HepG2 (cell line): Measurements from ENCODE around the gene PROS1. TPM values are rescaled to one million over a fixed set of nuclear protein-coding genes. Genes with fewer than 3 reads are reported as not detected.
A peak's percentile ranks its signal among the peaks of the same experiment; 100 is the strongest.

Experiments
- ATF7-NPFF ChIP-seq: sonication (generic); formaldehyde crosslinking; IDR thresholded peaks from 2 replicates; pipeline ENCODE4 v1.8.1; 2023; ENCODE audit warnings: mild to moderate bottlenecking, low read depth, missing genetic modification reagents, moderate library complexity
- CCDC6 ChIP-seq: sonication (generic); formaldehyde crosslinking; IDR thresholded peaks from 2 replicates; pipeline ENCODE4 v1.8.1; 2022; ENCODE audit warnings: mild to moderate bottlenecking, missing genetic modification reagents, moderate library complexity
- EED ChIP-seq: sonication (generic); formaldehyde crosslinking; IDR thresholded peaks from 2 replicates; pipeline ENCODE4 v1.5.0; 2020; ENCODE audit warnings: mild to moderate bottlenecking, missing genetic modification reagents
- EP300 ChIP-seq, 3 experiments: sonication (generic) in 1 of 3; formaldehyde crosslinking in 1 of 3; IDR thresholded peaks; 2 replicates each; pipeline versions ENCODE4 v1.5.1 to v1.6.1; 2011 to 2020; ENCODE audit warnings: low read depth in 2 of 3, low read length in 2 of 3, borderline replicate concordance in 1 of 3, improper control_type of control experiment in 1 of 3, mild to moderate bottlenecking in 1 of 3, missing genetic modification reagents in 1 of 3, moderate library complexity in 1 of 3
- FOSL1 ChIP-seq: sonication (generic); formaldehyde crosslinking; IDR thresholded peaks from 2 replicates; pipeline ENCODE4 v1.9.0; 2021; ENCODE audit warnings: missing genetic modification reagents, borderline replicate concordance
- GPBP1L1 ChIP-seq: sonication (generic); formaldehyde crosslinking; IDR thresholded peaks from 2 replicates; pipeline ENCODE4 v1.5.0; 2020; ENCODE audit warnings: mild to moderate bottlenecking, missing genetic modification reagents
- HNF4A ChIP-seq: sonication (generic); formaldehyde crosslinking; IDR thresholded peaks from 2 replicates; pipeline ENCODE4 v1.4.0; 2020; ENCODE audit warnings: missing genetic modification reagents
- KDM2A ChIP-seq: sonication (generic); formaldehyde crosslinking; IDR thresholded peaks from 2 replicates; pipeline ENCODE4 v1.4.0; 2020; ENCODE audit warnings: low read depth, missing genetic modification reagents, borderline replicate concordance
- KLF15 ChIP-seq: sonication (generic); formaldehyde crosslinking; IDR thresholded peaks from 2 replicates; pipeline ENCODE4 v1.8.1; 2023; ENCODE audit warnings: borderline replicate concordance, mild to moderate bottlenecking, inconsistent platforms, missing genetic modification reagents, mixed read lengths
- PCBP1 ChIP-seq: fragments of 200-400 bp; formaldehyde crosslinking; IDR thresholded peaks from 2 replicates; pipeline ENCODE4 v1.6.1; 2017; ENCODE audit warnings: mild to moderate bottlenecking, low read depth, low read length, borderline replicate concordance
- PCBP2 ChIP-seq: fragments of 200-400 bp; formaldehyde crosslinking; optimal IDR thresholded peaks from 2 replicates; pipeline ENCODE3; 2018; ENCODE audit warnings: low read length, low read depth; ENCODE audit not compliant: poor library complexity, severe bottlenecking
- RFXAP ChIP-seq: sonication (generic); formaldehyde crosslinking; IDR thresholded peaks from 2 replicates; pipeline ENCODE4 v1.4.0; 2020; ENCODE audit warnings: missing genetic modification reagents, borderline replicate concordance
- SRY ChIP-seq: sonication (generic); formaldehyde crosslinking; IDR thresholded peaks from 2 replicates; pipeline ENCODE4 v1.8.0; 2022; ENCODE audit warnings: mild to moderate bottlenecking, missing genetic modification reagents
- TIGD3 ChIP-seq: sonication (generic); formaldehyde crosslinking; IDR thresholded peaks from 2 replicates; pipeline ENCODE4 v1.5.1; 2020; ENCODE audit warnings: mild to moderate bottlenecking, missing genetic modification reagents, borderline replicate concordance
- UBTF ChIP-seq: sonication (generic); formaldehyde crosslinking; IDR thresholded peaks from 2 replicates; pipeline ENCODE4 v1.4.0; 2020; ENCODE audit warnings: mild to moderate bottlenecking, missing genetic modification reagents
- ZFP1 ChIP-seq: IDR thresholded peaks from 2 replicates; pipeline ENCODE4 v1.6.1; 2016
- ZFP36L1 ChIP-seq: sonication (generic); formaldehyde crosslinking; IDR thresholded peaks from 2 replicates; pipeline ENCODE4 v1.8.0; 2022; ENCODE audit warnings: mild to moderate bottlenecking, missing genetic modification reagents, moderate library complexity
- ZNF160 ChIP-seq: sonication (generic); formaldehyde crosslinking; IDR thresholded peaks from 2 replicates; pipeline ENCODE4 v1.8.0; 2022; ENCODE audit warnings: mild to moderate bottlenecking, inconsistent platforms, missing genetic modification reagents
- ZNF180 ChIP-seq: sonication (generic); formaldehyde crosslinking; IDR thresholded peaks from 2 replicates; pipeline ENCODE4 v1.4.0; 2020; ENCODE audit warnings: low read depth, missing genetic modification reagents, borderline replicate concordance
- ZNF253 ChIP-seq: sonication (generic); formaldehyde crosslinking; IDR thresholded peaks from 2 replicates; pipeline ENCODE4 v1.8.0; 2022; ENCODE audit warnings: mild to moderate bottlenecking, missing genetic modification reagents, borderline replicate concordance
- ZNF333 ChIP-seq: sonication (generic); formaldehyde crosslinking; IDR thresholded peaks from 2 replicates; pipeline ENCODE4 v1.4.0; 2020; ENCODE audit warnings: mild to moderate bottlenecking, missing genetic modification reagents, borderline replicate concordance
- ZNF33B ChIP-seq: sonication (generic); formaldehyde crosslinking; IDR thresholded peaks from 2 replicates; pipeline ENCODE4 v1.5.1; 2020; ENCODE audit warnings: mild to moderate bottlenecking, missing genetic modification reagents
- ZNF746 ChIP-seq: sonication (generic); formaldehyde crosslinking; IDR thresholded peaks from 2 replicates; pipeline ENCODE4 v1.8.0; 2022; ENCODE audit warnings: mild to moderate bottlenecking, missing genetic modification reagents
- polyA plus RNA-seq, 8 experiments: library from polyadenylated mRNA; depleted of rRNA in 3 of 8; stranded (reverse) in 7 of 8; unstranded in 1 of 8; fragments of >200 nt; fragmentation: Illumina TruSeq in 4 of 8; extraction: Trizol in 4 of 8; gene quantifications; 2 replicates each; pipeline versions ENCODE4 v1.2.1 to v1.2.3, GENCODE V29; 2011 to 2016; ENCODE audit warnings: low read depth in 4 of 8, missing spikeins in 1 of 8, mixed read lengths in 1 of 8; ENCODE audit not compliant: insufficient read depth in 1 of 8
- total RNA-seq, 5 experiments: library from RNA; depleted of rRNA; stranded (reverse); fragments of >200 nt; fragmentation: Illumina TruSeq; extraction: Trizol; gene quantifications; 2 replicates each; pipeline ENCODE4 v1.2.3, GENCODE V29; 2016; ENCODE audit warnings: low read depth in 1 of 5

Gene PROS1
- total and polyA plus RNA-seq, 2 of the 13 experiments (the other 11 are each of a cell fraction or from before 2014, with no cell fraction given), result 63.8 to 76.8 TPM

- TF ChIP-seq ZNF253 (CRISPR knock-in tag) (0 out of 2 replicates have a peak, but pooled peaks have one; percentile 18), HNF4A (CRISPR knock-in tag) (peak; percentile 86), ATF7-NPFF (peak; percentile 51; the same call in 1 of the 2 replicates), PCBP2 (no peak), FOSL1 (CRISPR knock-in tag) (no peak), CCDC6 (CRISPR knock-in tag) (no peak), TIGD3 (CRISPR knock-in tag) (peak; percentile 63; the same call in 1 of the 2 replicates), KDM2A (CRISPR knock-in tag) (peak; percentile 47; the same call in 1 of the 2 replicates), ZFP36L1 (CRISPR knock-in tag) (no peak), ZNF160 (CRISPR knock-in tag) (peak; percentile 71; the same call in 1 of the 2 replicates), PCBP1 (no peak), RFXAP (CRISPR knock-in tag) (no peak; the same call in 1 of the 2 replicates), ZNF333 (CRISPR knock-in tag) (no peak), ZFP1 (CRISPR knock-in tag) (no peak), KLF15 (CRISPR knock-in tag) (no peak), SRY (CRISPR knock-in tag) (peak; percentile 79; the same call in 1 of the 2 replicates), ZNF180 (CRISPR knock-in tag) (no peak), ZNF33B (0 out of 2 replicates have a peak, but pooled peaks have one; percentile 30), ZNF746 (no peak), GPBP1L1 (CRISPR knock-in tag) (no peak), EP300 (IDR thresholded peaks at IDR 0.05; ENCODE audit: low read depth in 2 of 2, low read length in 2 of 2) (peak in 1 of 2 experiments; percentile 1; a peak in 1 of 4 replicates), EP300 (CRISPR knock-in tag; IDR thresholded peaks at IDR 0.05; ENCODE audit: borderline replicate concordance) (peak; percentile 35; the same call in 1 of the 2 replicates), UBTF (CRISPR knock-in tag) (peak; percentile 97), EED (CRISPR knock-in tag) (no peak)
Observed at GRCh38 chr3:93973131-93974126, at the start of gene PROS1 (continued).
